Activated gamma-delta T cell treated with anti-CD3 and anti-CD28 coated beads, Interleukin-2, amount 50 U/mL, for 16 hours (primary cell): ENCODE measurements around the gene CLK3.
"Not testable (repeated sequence)": the region's sequence is repeated elsewhere in the genome, so short reads cannot be mapped to it uniquely, and the experiment has no call there.

ENCODE experiments used
- DNase-seq: peaks from one replicate; pipeline ENCODE4 v3.0.0-alpha.2; 2020; ENCODE audit warnings: low read depth

The CLK3 gene

GRCh38 chr15:74643665-74644204, 28.1 kb downstream of the CLK3 start:
- DNase-seq, result no peak

DNA sequence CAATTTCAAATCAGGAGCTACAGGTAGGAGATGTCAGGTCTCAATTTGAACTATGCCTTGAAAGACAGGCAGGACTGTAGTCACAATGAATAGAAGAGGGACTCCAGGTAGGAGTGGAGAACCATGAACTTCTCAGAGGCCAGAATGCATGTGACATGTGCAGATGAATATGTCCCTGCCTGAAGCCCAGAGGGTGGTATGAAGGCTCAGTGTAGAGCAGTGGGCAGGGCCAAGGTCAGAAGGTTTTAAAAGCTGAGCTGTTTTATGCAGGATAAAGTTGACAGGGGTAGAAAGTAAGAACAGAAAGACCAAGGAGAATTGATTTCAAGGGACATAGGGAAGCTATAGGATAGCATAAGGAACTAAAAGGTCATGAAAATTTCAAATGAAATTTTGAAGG, 30.8 kb downstream of the CLK3 start:
- DNase-seq, result no peak

- no peak for DNase-seq
Observed at GRCh38 chr15:74648051-74648842, 32.6 kb downstream of the CLK3 start.

DNA sequence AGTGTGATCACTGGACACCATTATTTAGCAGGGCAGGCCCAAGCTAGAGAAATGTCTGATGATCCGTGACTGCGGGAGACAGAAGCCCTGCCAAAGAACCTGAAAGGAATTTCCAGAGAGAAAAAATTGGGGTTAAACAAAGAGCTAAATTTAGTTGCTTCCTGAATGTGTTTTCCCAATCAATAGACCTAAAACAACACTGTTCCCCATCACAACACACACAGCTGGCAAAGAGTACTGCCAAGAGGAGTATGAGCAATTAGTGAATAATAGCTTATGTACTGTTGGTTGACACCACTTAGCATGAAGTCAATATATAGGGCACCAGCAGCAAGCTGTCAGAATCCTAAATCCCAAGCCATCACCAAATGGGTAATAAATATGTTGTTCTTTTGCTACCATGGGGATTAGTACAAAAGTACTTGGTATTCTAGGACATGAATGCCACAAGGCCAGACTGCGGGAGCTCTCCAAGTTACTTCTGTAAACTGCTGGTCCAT, 35.7 kb downstream of the CLK3 start:
- no peak for DNase-seq

- DNase-seq, result no peak
Observed at GRCh38 chr15:74653426-74654102, 37.9 kb downstream of the CLK3 start.

- no peak for DNase-seq
Observed at GRCh38 chr15:74655424-74655823, 39.8 kb downstream of the CLK3 start.

GRCh38 chr15:74656935-74657535, 41.4 kb downstream of the CLK3 start:
- DNase-seq, result no peak

- DNase-seq, result no peak
Observed at GRCh38 chr15:74657846-74658245, 42.2 kb downstream of the CLK3 start.

DNA sequence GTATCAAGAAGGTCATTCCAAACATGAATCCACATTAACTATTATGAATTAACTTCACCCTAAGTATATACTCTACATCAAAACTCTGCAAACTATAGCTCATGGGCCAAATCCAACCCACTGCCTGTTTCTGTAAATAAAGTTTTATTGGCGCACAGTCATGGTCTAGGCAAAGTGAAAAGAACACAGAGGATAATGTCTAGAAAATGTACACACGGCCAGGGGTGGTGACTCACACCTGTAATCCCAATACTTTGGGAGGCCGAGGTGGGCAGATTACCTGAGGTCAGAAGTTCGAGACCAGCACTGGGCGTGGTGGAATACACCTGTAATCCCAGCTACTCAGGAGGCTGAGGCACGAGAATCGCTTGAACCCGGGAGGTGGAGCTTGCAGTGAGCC, 45.6 kb downstream of the CLK3 start:
- DNase-seq, result not testable (repeated sequence)

DNA sequence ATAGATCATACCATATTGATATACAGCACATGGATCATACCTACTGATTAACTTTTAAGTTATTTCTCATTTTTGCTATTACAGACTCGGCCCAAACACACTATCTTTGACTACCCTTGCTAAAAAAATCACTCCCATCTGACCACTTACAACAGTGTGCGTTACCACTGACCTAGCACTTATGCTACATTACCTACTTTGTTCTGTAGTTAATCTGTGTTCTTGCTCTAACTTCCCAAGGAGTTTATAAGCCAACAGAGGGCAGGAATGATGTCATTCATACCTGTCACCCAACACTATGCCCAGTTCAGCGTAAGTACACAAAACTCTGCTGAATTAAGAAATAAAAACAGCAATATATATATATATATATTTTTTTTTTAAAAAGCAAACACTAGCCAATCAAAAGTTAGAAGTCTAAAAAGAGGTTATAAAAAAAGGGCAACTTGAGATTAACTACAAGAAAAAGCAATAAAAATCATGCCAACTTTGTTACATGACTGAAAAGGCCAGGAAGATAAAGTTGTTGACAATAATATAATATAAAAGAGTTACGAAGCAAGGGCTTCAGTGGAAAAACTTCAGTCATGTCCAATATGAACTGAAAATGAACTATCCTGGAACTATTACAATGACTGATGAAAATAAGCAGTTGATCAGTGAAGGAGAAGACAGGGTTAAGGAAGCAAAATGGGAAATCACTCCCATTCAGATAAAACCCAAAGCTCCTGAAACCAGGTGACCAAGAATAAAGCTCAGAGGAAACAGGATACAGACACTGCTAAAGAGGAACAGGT, 46.6 kb downstream of the CLK3 start:
- no peak for DNase-seq

DNA sequence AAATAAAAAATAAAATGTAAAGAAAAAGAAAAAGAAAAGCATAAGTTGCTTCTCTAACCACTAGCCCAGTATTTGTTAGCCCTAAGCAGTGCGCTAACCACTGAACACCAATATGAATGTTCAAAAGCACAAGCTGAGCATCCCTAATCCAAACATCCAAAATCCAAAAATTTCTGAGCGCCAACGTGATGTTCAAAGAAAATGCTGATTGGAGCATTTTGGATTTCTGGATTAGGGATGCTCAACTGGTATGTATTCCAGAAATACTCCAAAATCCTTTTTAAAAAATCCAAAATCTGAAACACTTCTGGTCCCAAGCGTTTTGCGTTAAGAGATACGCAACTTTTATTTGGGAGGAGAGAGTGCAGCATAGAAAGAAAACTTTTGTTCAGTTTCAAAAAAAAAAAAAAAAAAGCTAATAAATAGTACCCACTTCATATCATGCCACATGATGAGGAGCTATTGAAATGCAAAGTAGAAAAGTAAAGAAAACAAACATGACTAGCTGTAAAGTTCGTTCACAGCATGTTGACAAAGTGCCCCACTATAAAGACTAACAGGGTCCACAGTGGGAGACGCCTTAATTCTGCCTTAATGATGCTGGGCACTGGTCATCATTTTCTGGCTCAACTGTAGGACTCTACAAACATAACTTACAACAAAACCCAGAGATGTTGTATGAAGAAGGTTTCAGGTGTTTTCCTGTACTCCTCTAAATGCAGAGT, 47.8 kb downstream of the CLK3 start:
- no peak for DNase-seq

DNA sequence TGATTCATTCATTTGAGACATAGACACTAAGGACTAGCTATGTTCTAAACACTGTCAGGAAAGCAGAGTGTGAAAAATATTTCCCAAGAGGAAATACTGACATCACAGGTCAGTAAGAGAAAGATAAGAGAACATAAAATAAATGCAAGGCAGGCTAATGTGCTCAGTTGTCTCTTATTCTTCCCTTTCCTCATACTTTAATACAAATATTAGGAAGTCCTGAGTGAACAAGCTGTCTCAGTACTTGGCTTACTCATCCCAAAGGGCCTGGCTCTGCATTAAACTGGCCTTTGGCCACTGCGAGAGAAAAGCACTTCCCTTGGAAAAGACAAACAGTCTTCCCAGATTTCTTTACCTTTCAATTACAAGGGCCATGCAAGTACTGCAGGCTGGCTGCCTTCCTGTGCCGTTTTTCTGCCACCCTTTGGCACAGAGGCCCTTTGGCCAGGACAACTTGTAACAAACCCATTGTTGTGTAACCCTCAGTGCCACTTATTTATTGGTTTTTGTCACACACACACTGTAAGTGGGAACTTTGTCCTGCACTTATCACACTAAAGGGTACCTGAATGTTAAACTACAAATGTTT, 48.5 kb downstream of the CLK3 start:
- no peak for DNase-seq

- no peak for DNase-seq
Observed at GRCh38 chr15:74664670-74665069, 49.0 kb downstream of the CLK3 start.

DNA sequence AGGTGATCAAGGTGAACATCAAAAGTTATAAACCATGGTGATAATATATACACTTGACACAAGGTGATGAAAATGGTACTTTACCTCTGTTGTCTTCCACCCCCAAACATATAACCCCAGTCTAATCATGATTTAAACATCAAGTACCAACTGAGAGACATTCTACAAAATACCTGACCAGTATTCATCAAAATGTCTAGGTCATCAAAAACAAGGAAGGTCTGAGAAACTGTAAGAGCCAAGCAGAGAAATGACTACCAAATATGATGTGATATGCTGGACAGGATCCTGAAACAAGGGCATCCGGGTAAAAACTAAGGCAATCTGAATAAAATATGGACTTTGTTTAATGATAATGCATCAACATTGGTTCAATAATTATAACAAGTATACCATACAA, 52.3 kb downstream of the CLK3 start:
- DNase-seq, result no peak

DNA sequence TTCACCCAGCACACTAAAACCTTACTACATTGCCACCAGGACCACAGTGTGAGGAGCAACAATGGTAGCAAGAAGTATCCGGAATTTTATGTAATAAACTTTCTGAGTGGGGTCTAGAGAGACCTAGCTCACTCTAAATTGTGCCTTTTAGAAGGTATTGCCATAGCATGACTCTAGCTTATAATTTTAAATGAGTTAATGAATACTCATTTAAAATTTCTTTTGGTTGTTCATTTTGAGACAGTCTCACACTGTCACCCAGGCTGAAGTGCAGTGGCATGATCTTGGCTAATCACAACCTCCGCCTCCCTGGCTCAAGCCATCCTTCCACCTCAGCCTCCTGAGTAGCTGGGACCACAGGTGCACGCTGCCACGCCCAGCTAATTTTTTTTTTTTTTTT, 54.0 kb downstream of the CLK3 start:
- DNase-seq, result no peak

GRCh38 chr15:74674161-74674560, 58.5 kb downstream of the CLK3 start:
- DNase-seq, result no peak

DNA sequence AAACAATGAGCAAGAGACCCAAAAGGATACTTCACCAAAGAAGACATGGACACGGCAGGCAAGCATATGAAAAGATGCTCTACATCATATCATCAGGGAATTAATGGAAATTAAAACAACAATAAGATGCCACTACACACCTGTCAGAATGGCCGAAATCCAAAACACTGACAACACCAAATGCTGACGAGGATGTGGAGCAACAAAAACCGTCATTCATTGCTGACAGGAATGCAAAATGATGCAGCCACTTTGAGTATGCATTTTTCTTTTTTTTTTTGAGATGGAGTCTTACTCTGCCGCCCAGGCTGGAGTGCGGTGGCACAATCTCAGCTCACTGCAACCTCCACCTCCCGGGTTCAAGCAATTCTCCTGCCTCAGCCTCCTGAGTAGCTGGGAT, 61.2 kb downstream of the CLK3 start:
- DNase-seq, result no peak
